PFSK-1 (cell line): ENCODE measurements around the gene MKKS.

Experiments
- FOXP2 ChIP-seq: optimal IDR thresholded peaks from 2 replicates; pipeline ENCODE3; 2011; ENCODE audit warnings: borderline replicate concordance, control low read depth, inconsistent platforms; ENCODE audit not compliant: insufficient read depth; ENCODE audit errors: extremely low read length, extremely low read depth
- POLR2AphosphoS5 ChIP-seq: IDR thresholded peaks from 2 replicates; pipeline ENCODE4 v1.6.1; 2012; ENCODE audit warnings: low read depth, mild to moderate bottlenecking, control low read depth, low read length, moderate library complexity
- SIN3A ChIP-seq: IDR thresholded peaks from 2 replicates; pipeline ENCODE4 v1.6.1; 2012; ENCODE audit warnings: mild to moderate bottlenecking, low read length, moderate library complexity, borderline replicate concordance; ENCODE audit not compliant: insufficient read depth
- TAF1 ChIP-seq: IDR thresholded peaks from 2 replicates; pipeline ENCODE4 v1.6.1; 2012; ENCODE audit warnings: low read length, control low read depth, borderline replicate concordance; ENCODE audit not compliant: insufficient read depth
- TF ChIP-seq, protein P1 (sequence below), 2 experiments: IDR thresholded peaks; 2 replicates each; pipeline versions ENCODE4 v1.6.1 to v1.8.0; 2011 to 2012; ENCODE audit warnings: low read depth in 2 of 2, low read length in 2 of 2, control low read depth in 1 of 2, inconsistent platforms in 1 of 2, mild to moderate bottlenecking in 1 of 2, moderate library complexity in 1 of 2; ENCODE audit not compliant: insufficient read depth in 1 of 2

Gene MKKS

DNA sequence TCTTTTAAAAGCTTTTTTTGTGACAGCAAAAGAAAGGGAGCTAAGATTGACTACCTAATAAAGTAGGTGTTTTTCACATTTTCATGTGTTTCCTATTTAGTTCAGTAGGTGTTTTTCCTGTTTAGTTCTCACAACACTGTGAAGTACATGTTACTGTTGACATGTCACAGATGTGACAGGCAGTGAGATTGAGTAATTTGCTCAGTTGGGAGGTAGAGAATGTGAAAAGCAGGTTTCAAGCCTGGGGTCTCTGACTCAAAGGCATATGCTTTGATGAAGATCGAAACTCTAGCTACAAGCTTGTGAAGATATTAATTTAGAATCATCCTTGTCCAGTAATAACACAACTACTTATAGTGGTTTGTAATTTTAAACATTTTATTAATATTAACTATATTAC lies 44.2 kb upstream of the MKKS start:
- TF ChIP-seq, protein P1, sequence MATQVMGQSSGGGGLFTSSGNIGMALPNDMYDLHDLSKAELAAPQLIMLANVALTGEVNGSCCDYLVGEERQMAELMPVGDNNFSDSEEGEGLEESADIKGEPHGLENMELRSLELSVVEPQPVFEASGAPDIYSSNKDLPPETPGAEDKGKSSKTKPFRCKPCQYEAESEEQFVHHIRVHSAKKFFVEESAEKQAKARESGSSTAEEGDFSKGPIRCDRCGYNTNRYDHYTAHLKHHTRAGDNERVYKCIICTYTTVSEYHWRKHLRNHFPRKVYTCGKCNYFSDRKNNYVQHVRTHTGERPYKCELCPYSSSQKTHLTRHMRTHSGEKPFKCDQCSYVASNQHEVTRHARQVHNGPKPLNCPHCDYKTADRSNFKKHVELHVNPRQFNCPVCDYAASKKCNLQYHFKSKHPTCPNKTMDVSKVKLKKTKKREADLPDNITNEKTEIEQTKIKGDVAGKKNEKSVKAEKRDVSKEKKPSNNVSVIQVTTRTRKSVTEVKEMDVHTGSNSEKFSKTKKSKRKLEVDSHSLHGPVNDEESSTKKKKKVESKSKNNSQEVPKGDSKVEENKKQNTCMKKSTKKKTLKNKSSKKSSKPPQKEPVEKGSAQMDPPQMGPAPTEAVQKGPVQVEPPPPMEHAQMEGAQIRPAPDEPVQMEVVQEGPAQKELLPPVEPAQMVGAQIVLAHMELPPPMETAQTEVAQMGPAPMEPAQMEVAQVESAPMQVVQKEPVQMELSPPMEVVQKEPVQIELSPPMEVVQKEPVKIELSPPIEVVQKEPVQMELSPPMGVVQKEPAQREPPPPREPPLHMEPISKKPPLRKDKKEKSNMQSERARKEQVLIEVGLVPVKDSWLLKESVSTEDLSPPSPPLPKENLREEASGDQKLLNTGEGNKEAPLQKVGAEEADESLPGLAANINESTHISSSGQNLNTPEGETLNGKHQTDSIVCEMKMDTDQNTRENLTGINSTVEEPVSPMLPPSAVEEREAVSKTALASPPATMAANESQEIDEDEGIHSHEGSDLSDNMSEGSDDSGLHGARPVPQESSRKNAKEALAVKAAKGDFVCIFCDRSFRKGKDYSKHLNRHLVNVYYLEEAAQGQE (IDR thresholded peaks at IDR 0.05; ENCODE audit: insufficient read depth in 1 of 2, low read depth in 2 of 2, low read length in 2 of 2), result no peak
- no peak for TF ChIP-seq SIN3A
- no peak for TF ChIP-seq TAF1

DNA sequence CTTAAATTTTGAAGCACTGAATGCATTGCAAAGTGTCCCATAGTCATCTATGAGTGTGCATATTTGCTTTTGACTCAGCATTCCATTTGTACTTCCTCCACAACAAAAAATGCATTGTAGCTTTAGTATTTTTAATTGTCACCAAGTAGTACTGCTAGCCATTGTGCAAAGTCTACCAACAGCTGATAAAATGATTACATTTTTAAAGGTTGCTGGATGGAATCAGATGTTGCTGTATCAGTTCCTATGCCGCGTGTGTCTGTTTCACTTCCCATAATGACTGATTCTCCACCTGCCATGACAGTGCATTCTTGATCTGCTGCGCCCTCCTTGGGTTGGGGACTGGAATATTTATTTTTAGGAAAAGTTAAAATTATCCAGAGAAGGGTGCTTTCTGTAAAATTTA lies 42.3 kb upstream of the MKKS start:
- TF ChIP-seq POLR2AphosphoS5, result no peak
- no peak for TF ChIP-seq FOXP2
- no peak for TF ChIP-seq TAF1
- TF ChIP-seq, protein P1 (IDR thresholded peaks at IDR 0.05; ENCODE audit: insufficient read depth in 1 of 2, low read depth in 2 of 2, low read length in 2 of 2), result no peak
- no peak for TF ChIP-seq SIN3A

DNA sequence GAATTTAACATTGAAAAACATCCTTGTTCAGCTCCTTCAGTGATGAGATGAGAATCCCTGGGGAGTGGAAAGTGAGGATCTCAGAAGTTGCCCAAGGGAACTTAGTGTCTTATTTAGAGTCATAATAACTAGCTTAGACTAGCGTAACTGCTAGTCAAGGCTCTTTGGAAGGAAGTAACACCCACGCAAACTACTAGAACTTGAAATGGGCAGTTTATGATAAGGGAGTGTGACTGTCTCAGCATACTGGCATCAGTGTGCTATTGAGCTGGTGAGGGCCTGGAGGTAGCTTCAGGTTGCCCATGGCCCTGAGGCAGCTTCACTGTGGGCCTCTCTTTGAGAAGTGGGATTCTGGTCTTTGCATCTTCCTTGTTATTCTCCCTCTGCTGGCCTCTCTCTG lies 41.2 kb upstream of the MKKS start:
- no peak for TF ChIP-seq SIN3A
- no peak for TF ChIP-seq FOXP2
- TF ChIP-seq, protein P1 (IDR thresholded peaks at IDR 0.05; ENCODE audit: insufficient read depth in 1 of 2, low read depth in 2 of 2, low read length in 2 of 2), result no peak
- no peak for TF ChIP-seq TAF1
- TF ChIP-seq POLR2AphosphoS5, result no peak

DNA sequence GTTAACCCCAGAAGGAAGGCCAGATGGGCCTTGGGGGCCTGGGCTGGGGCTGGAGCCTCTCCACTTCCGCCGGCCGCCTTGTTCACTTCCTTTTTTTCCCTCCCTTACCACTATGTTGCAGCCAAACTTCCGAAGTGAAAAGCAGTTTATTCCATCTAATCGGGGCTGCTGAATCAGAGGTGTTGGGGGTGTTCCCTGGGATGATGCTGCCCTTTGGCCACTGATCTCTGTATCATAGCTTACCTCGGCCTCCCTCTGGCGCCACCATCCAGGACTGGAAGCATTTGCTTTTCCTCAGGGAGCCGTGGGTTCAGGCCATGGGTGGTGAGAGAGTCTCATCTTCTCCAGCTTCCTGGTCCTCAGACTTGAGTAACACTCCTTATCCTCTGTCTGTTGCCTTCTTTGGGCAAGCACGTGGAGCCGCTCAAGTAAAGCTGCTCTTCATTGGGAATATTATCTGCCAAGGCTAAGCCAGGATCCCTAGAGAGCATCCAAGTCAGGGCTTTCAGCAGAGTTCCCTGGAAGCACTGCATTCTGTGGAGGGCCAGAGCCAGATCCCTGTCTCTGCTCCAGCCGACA lies 40.7 kb upstream of the MKKS start:
- TF ChIP-seq, protein P1 (IDR thresholded peaks at IDR 0.05; ENCODE audit: insufficient read depth in 1 of 2, low read depth in 2 of 2, low read length in 2 of 2), result no peak
- TF ChIP-seq FOXP2, result no peak

DNA sequence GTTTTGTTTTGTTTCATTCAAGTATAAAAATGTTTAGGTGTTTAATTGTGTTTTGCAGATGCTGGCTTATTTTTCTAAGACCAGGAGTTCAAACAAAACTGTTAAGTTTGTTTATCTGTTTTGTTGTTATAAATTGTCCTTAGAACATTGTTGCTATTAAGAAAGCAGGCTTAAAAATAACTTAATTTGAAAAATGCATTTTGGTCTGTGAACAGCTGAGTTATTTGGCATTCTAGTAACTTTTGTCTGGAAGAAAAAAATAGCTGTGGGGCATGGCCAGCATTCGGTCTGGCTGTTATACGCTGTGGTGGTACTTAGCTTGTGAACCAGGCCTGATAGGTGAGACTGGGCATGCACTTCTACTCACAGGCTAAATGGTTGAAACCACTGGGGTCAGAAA lies 38.8 kb upstream of the MKKS start:
- TF ChIP-seq POLR2AphosphoS5, result no peak

DNA sequence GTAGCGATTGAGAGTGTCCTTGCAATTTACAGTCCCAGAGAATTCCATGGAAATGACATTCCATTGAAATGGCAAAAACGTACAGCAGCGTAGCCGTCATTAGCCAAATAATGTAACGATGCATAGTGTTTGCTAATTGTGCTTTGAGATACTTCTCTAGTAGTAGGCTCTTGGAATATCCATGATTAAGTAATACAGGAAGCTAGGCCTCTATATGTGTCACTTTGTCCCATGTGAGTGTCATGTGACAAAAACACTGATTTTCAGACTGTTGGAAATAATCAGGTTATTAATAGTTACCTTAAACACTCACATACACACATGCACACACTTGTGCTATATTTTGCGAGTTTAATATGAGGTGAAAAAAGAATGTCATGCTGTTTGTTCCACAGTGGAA lies 36.3 kb upstream of the MKKS start:
- TF ChIP-seq SIN3A (no peak), TAF1 (no peak), POLR2AphosphoS5 (no peak), FOXP2 (no peak)
- TF ChIP-seq, protein P1 (IDR thresholded peaks at IDR 0.05; ENCODE audit: insufficient read depth in 1 of 2, low read depth in 2 of 2, low read length in 2 of 2), result no peak
